ENCODE measurements around the gene FBXO34.

GRCh38 chr14:55272387-55272786 is 1.2 kb downstream of the FBXO34 start:
- no peak for TF ChIP-seq POLR2A (IDR thresholded peaks at IDR 0.05; ENCODE audit: low read length)
- no peak for TF ChIP-seq GATA1 (IDR thresholded peaks at IDR 0.05; ENCODE audit: low read depth, low read length)

Data from erythroblast (primary cell).